ENCODE results near the gene GRID1.
"Not testable (repeated sequence)": the region's sequence is repeated elsewhere in the genome, so short reads cannot be mapped to it uniquely, and the experiment has no call there.

Gene GRID1

DNA sequence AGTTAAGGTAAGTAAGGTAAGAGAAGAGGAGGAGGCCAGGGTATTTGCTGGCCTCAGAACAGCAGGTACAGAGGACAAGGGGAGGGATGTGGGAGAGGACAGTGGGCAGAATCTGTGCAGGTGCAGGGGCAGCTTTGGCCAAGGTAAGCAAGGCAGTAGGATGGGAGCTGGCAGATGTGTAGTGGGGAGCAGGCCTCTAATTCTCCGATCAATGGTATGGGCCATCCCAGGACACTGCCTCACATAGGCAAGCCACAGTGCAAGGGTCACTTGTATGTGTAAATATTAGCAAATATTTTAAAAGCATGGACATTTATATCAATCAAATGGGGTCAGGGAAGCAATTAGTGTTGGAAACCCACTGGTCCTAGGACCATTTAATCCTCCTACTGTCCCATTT is 373.5 kb downstream of the GRID1 start:
- DNase-seq (ENCODE audit: low spot score): no peak

DNA sequence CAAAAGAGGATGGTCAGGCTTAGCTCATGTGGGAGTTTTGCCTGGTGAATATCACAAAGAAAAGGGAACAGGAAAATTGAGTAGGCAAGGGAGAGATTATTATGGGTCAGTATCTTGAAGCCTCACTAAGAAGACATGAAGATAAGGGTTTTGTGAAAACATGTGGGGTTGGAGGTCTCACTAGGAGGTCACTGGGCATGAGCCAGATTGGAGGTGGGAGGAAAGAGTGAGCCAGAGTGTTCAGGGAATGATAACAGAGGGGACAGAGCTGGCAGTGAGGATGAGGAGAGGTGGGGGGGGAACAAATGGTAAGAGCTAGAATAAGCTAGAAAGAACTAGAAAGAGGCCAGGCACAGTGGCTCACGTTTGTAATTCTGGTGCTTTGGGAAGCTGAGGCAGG is 374.3 kb downstream of the GRID1 start:
- DNase-seq (ENCODE audit: low spot score): no peak

DNA sequence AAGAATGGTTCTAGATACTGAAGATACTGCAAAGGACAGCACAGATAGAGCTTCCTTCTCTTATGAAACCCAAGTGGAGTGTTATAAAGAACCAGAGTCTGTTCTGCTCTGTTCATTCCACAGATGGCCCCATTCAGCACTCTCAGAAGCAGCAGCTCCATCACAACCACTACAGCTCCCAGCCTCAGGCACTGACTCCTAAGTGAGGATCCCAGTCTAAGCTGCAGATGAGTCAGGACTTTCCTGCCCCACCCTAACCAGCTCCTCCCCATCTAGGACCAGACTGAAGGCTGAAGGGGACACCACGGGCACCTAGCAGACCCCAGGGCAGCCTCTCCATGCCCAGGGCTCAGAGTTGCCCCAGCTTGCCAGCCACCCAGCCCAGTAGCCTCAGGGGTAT is 379.8 kb downstream of the GRID1 start:
- DNase-seq (ENCODE audit: low spot score): no peak

DNA sequence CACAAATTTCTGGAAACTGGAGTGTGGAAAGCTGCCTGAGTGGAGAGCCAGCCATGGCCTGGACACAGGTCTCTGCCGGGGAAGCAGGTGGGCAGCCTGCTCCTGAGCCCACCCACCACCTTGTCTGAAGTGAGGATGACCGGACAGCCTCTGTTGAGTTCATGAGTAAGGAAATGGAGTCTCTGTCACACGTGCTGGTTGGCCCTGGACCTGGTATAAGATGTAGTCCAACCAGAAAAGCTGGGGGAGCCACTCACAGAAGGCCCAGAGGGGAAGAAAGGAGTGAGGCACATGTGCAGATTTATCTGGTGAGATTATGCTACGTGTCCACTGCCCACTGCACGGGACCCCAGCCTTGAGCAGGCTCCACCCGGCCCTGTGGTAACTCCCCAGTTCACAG is 383.5 kb downstream of the GRID1 start:
- DNase-seq (ENCODE audit: low spot score): no peak

DNA sequence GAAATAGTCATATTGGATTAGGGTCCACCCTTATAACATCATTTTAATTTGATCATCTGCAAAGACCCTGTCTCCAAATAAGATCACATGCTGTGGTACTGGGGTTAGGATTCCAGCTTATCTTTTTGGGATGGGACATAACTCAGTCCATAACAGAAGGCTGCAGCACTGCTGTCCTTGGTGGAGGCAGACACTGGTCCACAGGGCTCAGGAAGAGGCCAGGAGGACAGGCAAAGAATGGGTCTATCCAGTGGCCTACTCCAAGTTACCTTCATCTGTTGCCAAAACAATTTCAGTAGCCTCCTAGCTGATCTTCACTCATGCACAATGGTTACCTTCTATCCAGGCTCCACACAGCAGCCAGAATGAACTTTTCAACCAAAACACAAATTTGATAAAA is 387.0 kb downstream of the GRID1 start:
- no peak for DNase-seq (ENCODE audit: low spot score)

DNA sequence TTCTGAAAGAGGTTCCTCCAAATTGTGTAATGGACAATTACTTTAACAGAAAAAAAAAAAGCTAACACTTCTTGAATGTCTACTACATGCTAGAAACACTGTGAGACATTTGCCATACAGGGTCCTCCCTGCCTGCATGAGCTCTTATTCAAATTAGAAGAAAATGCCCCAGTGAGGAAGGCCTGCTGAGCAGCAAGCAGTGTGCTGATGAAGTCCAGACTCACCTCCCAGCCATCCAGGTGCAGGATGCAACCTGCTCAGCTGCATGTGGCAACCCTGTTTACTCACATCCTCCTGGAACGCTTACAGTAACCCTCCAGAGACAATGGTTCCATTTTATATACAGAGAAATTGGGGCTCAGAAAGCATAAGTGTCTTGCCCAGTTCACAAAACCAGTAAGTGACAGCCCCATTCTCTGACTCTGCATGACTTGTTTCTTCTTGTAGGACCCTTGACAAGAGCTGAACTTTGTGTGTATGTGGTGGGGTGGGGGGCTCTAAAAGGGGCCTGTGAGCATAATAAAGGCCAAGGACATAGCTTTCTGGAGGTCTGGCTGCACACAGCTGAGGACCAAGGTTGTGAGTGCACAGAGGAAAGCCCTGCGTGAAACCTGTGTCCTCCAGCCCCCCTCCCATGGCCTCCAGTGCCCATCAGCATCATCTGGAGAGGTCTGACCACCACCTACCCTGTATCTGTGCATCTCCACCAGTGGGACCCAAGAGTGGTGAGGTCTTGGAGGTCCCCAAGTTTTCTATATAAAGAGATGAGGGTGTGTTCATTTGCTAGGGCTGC is 387.8 kb downstream of the GRID1 start:
- DNase-seq (ENCODE audit: low spot score): no peak

DNA sequence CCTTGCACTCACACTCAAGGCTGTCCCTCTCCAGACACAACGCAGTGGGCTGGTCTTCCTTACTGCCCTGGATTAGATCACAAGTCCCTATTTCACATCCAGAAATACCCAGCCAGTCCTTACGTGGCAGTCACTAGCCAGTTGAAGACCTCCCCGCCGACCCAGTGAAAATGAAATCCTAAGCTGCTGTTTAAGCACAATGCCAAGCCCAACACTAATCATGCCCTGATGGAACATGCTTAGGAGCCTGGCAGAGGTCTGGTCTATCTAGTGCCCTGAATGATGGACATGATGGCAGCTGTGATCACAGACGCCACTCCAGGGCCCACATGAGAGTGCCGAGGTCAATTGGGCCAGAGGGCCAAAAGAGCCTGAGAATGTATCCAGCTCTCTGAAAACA is 389.0 kb downstream of the GRID1 start:
- no peak for DNase-seq (ENCODE audit: low spot score)

DNA sequence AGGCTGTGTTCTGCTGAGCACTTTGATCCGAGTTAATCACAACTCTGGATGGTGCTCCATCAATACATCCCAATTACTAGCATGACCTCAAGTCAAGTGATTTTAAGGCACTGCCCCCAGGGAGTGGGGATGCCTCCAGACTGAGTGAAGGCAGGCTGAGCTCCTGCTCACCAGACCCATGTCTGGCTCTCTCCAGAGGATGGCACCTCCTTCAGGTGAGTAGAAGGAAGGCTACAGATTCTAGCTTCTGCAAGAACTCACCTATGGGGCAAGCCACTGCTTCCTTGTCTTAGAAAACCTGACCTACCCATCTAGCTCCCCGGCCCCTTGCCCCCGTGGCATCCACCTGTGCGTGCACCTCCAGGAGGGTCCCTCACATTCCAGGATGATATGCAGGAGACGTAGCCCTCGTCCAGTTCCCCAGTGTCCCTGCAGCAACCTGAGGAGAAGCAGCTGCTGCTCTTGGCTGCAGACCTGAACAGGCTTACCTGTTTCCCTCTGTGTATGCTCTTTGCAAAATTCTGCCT is 390.3 kb downstream of the GRID1 start:
- DNase-seq (ENCODE audit: low spot score): no peak

DNA sequence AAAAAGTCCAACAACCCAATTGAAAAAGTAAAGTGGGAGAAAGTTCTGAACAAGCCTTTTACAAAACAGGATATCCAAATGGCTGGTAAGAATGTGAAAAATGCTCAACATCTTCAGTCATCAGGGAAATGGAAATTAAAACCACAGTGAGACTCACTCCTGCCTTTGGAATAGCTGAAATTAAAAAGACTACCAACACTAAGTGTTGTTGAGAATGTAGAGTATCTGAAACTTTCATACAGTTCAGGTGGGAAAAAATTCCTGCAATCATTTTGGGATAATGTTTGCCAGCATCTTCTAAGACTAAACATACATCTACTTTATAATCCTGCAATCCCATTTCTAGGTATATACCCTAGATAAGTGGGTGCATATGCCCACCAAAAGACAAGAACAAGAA is 395.1 kb downstream of the GRID1 start:
- DNase-seq (ENCODE audit: low spot score): no peak

DNA sequence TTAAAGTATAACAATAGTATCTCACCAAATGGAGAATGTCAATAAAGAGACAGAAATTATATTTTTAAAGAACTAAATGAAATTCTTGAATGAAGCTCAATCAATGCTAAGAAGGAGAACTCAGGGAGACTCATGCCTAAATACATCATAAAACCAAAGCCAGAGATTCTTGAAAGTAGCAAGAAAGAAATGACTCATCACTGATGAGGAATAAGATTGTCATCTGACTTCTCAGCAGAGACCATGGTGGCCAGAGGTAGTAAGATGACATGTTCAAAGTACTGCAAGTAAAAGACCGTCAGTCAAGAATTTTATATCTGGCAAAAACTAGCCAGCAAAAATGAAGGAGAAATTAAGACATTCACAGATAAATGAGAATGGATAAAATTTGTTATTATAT is 399.0 kb downstream of the GRID1 start:
- no peak for DNase-seq (ENCODE audit: low spot score)

DNA sequence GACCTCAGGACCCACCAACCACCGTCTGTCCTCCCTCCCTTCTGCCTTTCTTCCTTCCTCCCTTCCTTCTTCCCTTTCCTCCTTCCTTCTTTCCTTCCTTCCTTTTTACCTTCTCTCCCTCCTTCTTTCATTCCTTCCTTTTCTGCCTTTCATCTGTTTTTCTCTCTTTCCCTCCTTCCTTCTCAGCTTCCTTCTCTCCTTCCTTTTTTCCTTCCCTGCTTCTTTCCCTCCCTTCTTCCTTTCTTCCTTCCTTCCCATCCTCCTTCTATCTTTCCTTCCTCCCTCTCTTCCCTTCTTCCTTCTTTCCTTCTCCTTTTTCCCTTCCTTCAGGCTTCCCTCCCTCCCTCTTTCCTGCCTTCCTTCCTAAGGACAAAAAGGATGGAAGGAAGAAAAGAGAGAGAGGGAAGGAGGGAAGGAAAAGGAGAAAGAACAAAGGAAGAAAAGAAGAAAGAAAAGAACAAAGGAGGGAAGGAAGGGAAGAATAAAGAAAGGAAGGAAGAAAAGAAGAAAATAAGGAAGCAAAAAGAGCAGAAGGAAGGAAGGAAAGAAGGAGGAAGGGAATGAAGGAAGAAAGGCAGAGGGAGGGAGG is 405.0 kb downstream of the GRID1 start:
- DNase-seq (ENCODE audit: low spot score): no peak

DNA sequence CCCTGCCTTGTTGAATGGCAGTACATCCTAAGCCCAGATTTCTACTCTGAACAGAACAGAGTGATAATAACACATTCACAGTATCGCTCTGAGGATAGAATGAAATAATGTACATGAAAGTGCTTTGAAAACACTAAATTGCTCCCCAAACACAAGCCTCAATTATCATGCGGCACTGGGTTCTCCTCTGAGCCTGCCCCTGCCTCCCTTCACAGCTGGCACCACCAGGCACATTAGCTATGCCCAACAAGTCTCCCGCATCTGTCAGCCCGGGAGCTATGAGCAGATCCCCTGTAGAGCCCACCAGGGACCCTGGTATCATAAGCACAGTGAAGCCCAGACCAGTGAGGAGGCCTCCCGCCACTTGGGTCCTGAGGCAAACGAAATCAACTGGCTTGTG is 405.5 kb downstream of the GRID1 start:
- DNase-seq (ENCODE audit: low spot score): no peak

DNA sequence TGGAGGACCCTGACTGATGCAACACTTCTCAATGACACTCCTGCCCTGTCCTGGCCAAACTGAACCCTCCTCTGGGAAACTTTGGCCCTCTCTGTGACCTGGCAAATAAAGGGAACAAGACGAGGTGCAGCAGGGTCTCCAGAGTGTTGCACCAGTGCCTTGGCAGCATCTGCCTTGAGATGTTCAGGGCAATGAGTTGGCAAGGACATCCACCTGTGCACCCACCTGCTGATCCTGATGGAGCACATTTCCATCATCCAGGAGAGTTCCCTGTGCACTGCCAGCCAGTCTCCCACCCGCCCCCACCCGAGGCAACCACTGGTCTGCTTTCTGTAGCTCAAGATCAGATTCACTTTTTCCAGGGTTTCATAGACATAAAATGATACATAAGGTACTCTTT is 407.4 kb downstream of the GRID1 start:
- DNase-seq (ENCODE audit: low spot score): no peak

DNA sequence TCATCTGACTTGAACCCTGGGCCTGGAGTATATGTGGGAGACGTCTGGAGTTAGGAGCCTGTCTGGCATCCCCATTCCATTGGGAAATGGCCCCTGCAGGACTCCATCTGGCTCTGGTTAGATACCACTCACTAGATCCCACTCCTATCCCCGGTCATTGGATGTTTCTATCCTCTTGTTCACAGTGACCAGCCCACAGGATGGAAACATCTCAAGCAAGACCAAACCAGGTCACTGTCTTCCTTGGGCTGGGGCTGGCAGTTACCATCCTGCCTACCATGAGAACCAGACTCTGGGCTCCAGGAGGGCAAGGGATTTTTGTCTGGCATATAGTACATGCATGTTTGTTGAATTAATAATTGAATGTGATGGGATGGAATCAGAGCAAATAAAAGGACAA is 415.7 kb downstream of the GRID1 start:
- no peak for DNase-seq (ENCODE audit: low spot score)

DNA sequence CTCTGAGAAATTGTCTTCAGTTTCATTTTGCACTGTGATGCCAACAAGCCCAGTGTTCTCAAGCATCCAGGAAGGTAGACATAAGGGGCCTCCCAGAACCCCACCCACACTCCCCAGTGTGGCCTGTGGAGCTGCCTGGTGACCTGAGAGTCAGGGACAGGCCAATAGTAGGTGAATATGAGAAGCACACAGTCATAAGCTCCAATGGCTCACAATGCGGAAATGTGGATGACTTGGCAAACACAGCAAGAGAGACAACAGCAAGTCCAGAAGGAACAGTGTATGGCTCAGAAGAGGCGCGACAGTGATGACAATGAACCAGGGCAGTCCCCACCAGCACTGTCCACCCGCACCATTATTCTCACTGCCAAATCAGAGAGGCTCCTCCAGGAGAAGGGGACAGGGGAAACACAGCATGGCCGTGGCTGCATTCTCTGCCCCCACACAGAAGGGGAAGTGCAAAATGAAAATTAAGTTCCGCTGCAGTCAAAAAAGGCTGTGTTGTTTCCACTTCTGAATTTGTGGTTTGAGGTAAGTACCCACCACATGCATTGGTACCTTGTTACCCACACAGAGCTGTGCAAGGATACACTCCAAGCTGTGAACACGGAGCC is 419.8 kb downstream of the GRID1 start:
- no peak for DNase-seq (ENCODE audit: low spot score)

DNA sequence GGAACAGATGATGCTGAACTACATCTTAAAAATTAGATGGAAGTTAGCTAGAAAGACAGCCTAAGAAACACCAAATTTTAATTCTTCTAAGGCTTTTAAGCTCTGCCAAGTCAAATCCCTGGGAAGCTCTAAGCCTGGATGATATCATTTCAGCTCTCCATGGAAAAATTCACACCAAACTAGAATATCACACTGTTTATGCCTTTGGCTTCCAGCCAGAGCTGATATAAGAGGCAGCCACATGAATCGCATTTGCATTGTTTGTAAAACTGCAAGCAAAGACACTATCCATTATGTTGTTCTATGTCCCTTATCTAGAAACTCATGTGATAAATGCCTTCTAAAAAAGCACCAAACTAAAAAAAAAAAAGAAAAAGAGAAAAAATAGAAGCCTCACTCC is 430.4 kb downstream of the GRID1 start:
- no peak for DNase-seq (ENCODE audit: low spot score)

DNA sequence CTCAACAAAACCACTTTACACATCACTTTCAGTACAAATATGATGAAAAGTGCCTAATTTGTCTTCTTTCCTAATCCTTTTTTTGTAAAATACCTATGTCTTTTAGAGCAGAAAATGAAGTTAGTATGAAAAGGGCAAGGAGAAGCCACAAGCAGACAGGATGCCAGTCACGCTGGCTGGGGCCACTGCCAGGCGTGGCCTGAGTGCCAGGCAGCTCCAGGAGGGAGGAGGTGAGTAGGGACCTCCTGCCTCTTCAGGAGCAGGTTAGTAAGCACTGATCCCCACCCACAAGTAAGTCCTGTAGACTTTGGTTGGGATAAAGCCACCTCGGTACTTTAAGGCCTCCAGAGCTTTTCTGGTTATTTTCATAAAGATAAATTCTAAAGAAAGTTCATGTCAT is 432.0 kb downstream of the GRID1 start:
- no peak for DNase-seq (ENCODE audit: low spot score)

DNA sequence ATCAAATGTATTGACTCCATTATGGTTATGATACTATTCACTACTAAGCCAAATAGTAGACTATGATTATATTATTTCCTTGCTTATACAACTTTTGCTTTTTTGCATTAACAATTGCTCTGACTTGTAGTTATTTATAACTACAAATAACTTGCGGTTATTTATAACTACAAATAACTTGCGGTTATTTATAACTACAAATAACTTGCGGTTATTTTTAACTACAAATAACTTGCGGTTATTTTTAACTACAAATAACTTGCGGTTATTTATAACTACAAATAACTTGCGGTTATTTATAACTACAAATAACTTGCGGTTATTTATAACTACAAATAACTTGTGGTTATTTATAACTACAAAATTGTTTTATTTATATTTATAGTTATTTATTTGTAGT is 436.6 kb downstream of the GRID1 start:
- not testable (repeated sequence) for DNase-seq (ENCODE audit: low spot score)

DNA sequence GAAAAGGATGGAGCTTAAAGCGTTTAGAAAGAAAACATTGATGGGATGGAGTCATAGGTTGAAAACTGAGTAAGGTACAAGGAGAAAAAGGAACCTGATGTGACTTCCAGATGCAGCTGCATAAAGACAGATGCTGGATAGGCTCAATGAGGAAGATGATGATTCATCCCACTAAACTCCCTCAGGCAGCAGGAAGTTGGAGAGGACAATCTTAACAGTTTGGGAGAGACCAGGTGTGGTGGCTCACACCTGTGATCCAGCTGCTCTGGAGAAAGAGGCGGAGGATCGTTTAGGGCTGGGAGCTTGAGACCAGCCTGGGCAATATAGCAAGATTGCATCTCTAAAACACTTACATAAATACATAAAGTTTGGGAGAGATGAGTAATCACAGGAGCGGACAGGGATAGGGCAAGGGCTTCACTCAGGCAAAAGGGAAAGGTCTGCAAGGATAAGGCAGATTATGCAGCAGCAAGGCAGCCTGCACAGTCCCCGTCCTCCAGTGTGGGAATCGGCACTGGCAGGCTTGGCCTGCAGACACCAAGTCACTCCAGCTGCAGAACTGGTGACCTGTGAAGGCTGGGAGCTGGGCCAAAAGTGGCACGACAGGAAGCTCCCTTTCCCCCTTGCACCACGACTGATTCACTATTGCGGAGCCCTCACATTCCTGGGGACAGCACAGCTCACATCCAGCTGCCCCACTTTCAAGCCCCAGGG is 438.5 kb downstream of the GRID1 start:
- DNase-seq (ENCODE audit: low spot score): no peak

DNA sequence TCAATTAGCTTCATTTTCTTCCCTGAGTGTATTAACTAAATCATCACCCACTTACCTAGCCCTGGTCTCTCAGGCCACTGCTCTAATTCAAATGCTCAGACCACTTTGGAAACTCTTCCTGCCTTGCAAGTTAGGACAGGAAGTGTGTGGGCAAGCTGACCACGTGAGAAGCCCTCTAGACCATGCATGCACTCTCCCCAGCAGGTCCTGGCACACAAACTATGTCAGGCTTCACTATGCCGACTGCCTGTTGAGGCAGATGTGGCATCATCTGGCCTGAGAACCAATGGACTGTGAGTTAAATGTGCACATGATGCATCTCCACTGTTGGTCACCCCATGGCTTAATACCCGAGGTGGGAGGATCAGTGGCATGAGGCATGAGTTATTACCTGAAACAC is 439.6 kb downstream of the GRID1 start:
- no peak for DNase-seq (ENCODE audit: low spot score)

DNA sequence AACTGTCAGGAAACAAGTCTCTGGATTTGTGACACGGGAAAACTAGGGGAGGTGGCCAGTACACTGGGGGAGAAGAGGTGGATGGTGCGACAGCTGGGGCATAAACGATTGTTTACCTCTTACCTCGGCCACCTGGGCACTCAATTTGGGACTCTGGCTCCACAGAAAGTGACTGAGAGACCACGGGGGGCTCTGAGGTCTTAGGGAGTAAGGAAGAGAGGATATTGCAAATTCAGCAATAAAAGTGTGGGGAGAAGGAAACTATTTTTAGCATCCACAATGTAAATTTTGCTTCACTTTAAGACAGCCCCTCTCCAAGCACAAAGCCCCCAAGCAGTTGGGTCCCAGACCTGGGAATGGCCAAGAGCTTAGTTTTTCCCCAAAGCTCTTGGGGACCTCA is 440.5 kb downstream of the GRID1 start:
- no peak for DNase-seq (ENCODE audit: low spot score)

DNA sequence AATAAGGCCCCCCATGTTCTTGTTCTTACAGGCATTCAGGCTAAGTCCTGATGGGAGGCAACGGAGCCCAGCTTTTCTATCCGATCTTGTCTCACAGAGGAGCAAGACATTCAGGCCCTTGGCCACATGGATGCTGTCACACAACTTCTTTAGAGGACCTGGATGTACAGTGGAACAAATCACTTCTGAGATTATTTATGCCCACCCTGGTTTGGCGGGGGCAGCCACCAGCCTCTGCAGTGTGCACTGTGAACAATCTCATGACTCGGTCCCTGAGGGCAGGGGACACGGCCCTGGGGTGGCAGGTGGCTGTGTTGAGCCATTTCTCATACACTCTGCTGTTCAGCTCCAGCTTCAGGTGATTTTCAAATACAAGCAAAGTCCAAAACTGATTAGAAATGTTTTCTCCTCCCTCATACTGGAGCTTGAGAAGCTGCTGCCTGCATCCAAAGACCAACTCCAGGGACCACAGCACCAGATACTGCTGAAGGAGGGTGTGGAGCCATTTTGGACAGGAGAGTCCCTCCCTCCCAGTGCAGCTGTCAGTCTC is 441.3 kb downstream of the GRID1 start:
- no peak for DNase-seq (ENCODE audit: low spot score)
